B cell (primary cell): Measurements from ENCODE around the gene NELL1. TPM values are rescaled to one million over a fixed set of nuclear protein-coding genes. Genes with fewer than 3 reads are reported as not detected.

Experiments
- ATAC-seq: fragments of 200-7000 bp; cut with Tn5 transposase; one replicate; pipeline ENCODE4 v1.10.0; 2021; ENCODE audit warnings: low read depth, mild to moderate bottlenecking, moderate number of reproducible peaks, moderate library complexity
- CTCF ChIA-PET: fragments of 350-600 bp; sonication (Branson Sonifier 250); formaldehyde crosslinking; loops from one replicate; lab custom pipeline; 2021; ENCODE audit warnings: antibody characterized with exemption, inconsistent platforms; lab: Charles Lee
- POLR2A ChIA-PET: fragments of 350-600 bp; sonication (Branson Sonifier 250); formaldehyde crosslinking; loops from one replicate; lab custom pipeline; 2021; ENCODE audit warnings: antibody characterized with exemption; lab: Charles Lee
- DNase-seq: peaks from one replicate; pipeline ENCODE4 v3.0.0; 2013
- H2AFZ ChIP-seq: 2 replicates; pipeline ENCODE4 v1.6.1; 2012; ENCODE audit warnings: mild to moderate bottlenecking, low read depth, low read length; ENCODE audit not compliant: insufficient read depth, poor library complexity, severe bottlenecking
- H3K27ac ChIP-seq, 2 donors: 1 replicate in 1 of 2; 2 replicates in 1 of 2; pipeline ENCODE4 v1.5.1; 2012 to 2013; ENCODE audit warnings: low read length in 2 of 2, mild to moderate bottlenecking in 2 of 2, moderate library complexity in 1 of 2
- H3K27me3 ChIP-seq, 4 experiments: fragments of 200-600 bp in 1 of 4; sonication (generic) in 1 of 4; replicated peaks in 1 of 4; 1 replicate in 2 of 4; 2 replicates in 2 of 4; pipeline versions ENCODE4 v1.6.1 to v1.7.0; 2013 to 2016; ENCODE audit warnings: low read length in 3 of 4, mild to moderate bottlenecking in 2 of 4, mixed read lengths in 1 of 4, moderate library complexity in 1 of 4; ENCODE audit not compliant: insufficient read depth in 4 of 4, control insufficient read depth in 3 of 4; ENCODE audit errors: control extremely low read depth in 1 of 4
- H3K36me3 ChIP-seq, 2 experiments: replicated peaks in 1 of 2; 1 replicate in 1 of 2; 2 replicates in 1 of 2; pipeline versions ENCODE4 v1.6.1 to v1.7.1; 2013; ENCODE audit warnings: low read length in 1 of 2; ENCODE audit not compliant: insufficient read depth in 2 of 2, control insufficient read depth in 1 of 2; ENCODE audit errors: control extremely low read depth in 1 of 2, extremely low read depth in 1 of 2
- H3K4me1 ChIP-seq, 2 donors: fragments of 200-600 bp in 1 of 2; sonication (generic) in 1 of 2; 1 replicate in 1 of 2; 2 replicates in 1 of 2; pipeline versions ENCODE4 v1.5.1 to v1.6.1; 2013 to 2017; ENCODE audit warnings: low read length in 2 of 2; ENCODE audit not compliant: control insufficient read depth in 2 of 2, insufficient read depth in 2 of 2
- H3K4me2 ChIP-seq: replicated peaks from 2 replicates; pipeline ENCODE3; 2012; ENCODE audit warnings: mild to moderate bottlenecking, low read depth, low read length; ENCODE audit not compliant: poor library complexity, severe bottlenecking
- H3K4me3 ChIP-seq, 5 experiments: fragments of 200-600 bp in 1 of 5; sonication (generic) in 1 of 5; 1 replicate in 3 of 5; 2 replicates in 2 of 5; pipeline versions ENCODE4 v1.5.1 to v1.7.0; 2011 to 2016; ENCODE audit warnings: low read length in 4 of 5, mild to moderate bottlenecking in 4 of 5, low read depth in 2 of 5, control low read depth in 1 of 5, moderate library complexity in 1 of 5; ENCODE audit not compliant: insufficient read depth in 1 of 5; ENCODE audit errors: control extremely low read depth in 1 of 5, extremely low read depth in 1 of 5
- H3K79me2 ChIP-seq: fragments of 200-600 bp; sonication (generic); one replicate; pipeline ENCODE4 v1.6.0; 2016; ENCODE audit warnings: low read length; ENCODE audit not compliant: control insufficient read depth, insufficient read depth
- H3K9ac ChIP-seq: fragments of 200-600 bp; sonication (generic); 2 replicates; pipeline ENCODE4 v1.6.1; 2017; ENCODE audit warnings: mild to moderate bottlenecking, low read length, moderate library complexity
- H3K9me3 ChIP-seq, 3 donors: one replicate each; pipeline versions ENCODE4 v1.6.1 to v1.7.1; 2013; ENCODE audit warnings: low read length in 2 of 3; ENCODE audit not compliant: control insufficient read depth in 2 of 3, insufficient read depth in 1 of 3; ENCODE audit errors: control extremely low read depth in 1 of 3
- H4K20me1 ChIP-seq: 2 replicates; pipeline ENCODE4 v1.6.0; 2012; ENCODE audit warnings: mild to moderate bottlenecking, low read length; ENCODE audit not compliant: insufficient read depth, control insufficient read depth, poor library complexity, severe bottlenecking
- H3K27ac Mint-ChIP-seq: one replicate; pipeline ENCODE4 v1.8.0; 2021; ENCODE audit warnings: mixed read lengths
- H3K27me3 Mint-ChIP-seq: one replicate; pipeline ENCODE4 v1.8.0; 2021; ENCODE audit warnings: mixed read lengths
- H3K4me1 Mint-ChIP-seq: one replicate; pipeline ENCODE4 v1.8.0; 2021; ENCODE audit warnings: mixed read lengths
- H3K4me3 Mint-ChIP-seq: one replicate; pipeline ENCODE4 v1.8.0; 2021; ENCODE audit warnings: mixed read lengths
- H3K9me3 Mint-ChIP-seq: one replicate; pipeline ENCODE4 v1.8.0; 2022; ENCODE audit warnings: mixed read lengths; ENCODE audit not compliant: insufficient read depth
- CTCF ChIP-seq: fragments of 200-600 bp; IDR thresholded peaks from one replicate; pipeline ENCODE4 v1.8.0; 2022; ENCODE audit warnings: antibody characterized with exemption, mild to moderate bottlenecking
- EZH2 ChIP-seq: IDR thresholded peaks from 2 replicates; pipeline ENCODE4 v1.6.1; 2012; ENCODE audit warnings: borderline replicate concordance, low read depth, mild to moderate bottlenecking, moderate library complexity, low read length; ENCODE audit not compliant: insufficient read depth, poor library complexity, severe bottlenecking
- WGBS: methylation state at CpG from one replicate; pipeline ENCODE4 v1.1.5; 2013; ENCODE audit warnings: missing lambda C conversion rate; ENCODE audit not compliant: insufficient coverage; 5-methylcytosine and 5-hydroxymethylcytosine counted together
- intact Hi-C: fragments of 100-400 bp; cut with micrococcal nuclease; formaldehyde crosslinking; loops from one replicate; pipeline ENCODE4 v1.10.0; 2022
- polyA plus RNA-seq: library from polyadenylated mRNA; depleted of rRNA; stranded (reverse); fragments of >200 nt; gene quantifications from 2 replicates; pipeline ENCODE4 v1.2.3, GENCODE V29; 2012
- total RNA-seq, 2 donors: library from RNA; stranded (reverse); fragments of 120-200 nt in 1 of 2; gene quantifications; 1 replicate in 1 of 2; 2 replicates in 1 of 2; pipeline versions ENCODE4 v1.2.3 to v1.2.4, GENCODE V29; 2013 to 2022

Gene NELL1
- total and polyA plus RNA-seq, 2 donors (not counting 1 experiment from before 2014, with no cell fraction given) = not detected

GRCh38 chr11:21254055-21254454, 584.7 kb downstream of the NELL1 start:
- Histone ChIP-seq H3K4me2 (no peak overlapping the region), H3K79me2 (no peaks in the 10 kb centered on the region), H3K27me3 (no peaks in the 10 kb centered on the region), H2AFZ (no peak overlapping the region), H3K36me3 (no peaks in the 10 kb centered on the region), H4K20me1 (no peaks in the 10 kb centered on the region), H3K4me1 (no peaks in the 10 kb centered on the region), H3K9ac (no peak overlapping the region), H3K4me3 (no peak overlapping the region), H3K27ac (no peak overlapping the region), H3K9me3 (no peaks in the 10 kb centered on the region)
- POLR2A ChIA-PET = no interaction called here
- H3K9me3 Mint-ChIP-seq = peaks cover 10% of the 10 kb centered on the region
- ATAC-seq (no peak), DNase-seq (no peak)
- intact Hi-C loops = no loop called here
- CTCF ChIA-PET = no interaction called here
- no peak overlapping the region for H3K4me3 Mint-ChIP-seq
- no peaks in the 10 kb centered on the region for H3K27me3 Mint-ChIP-seq
- H3K4me1 Mint-ChIP-seq = no peaks in the 10 kb centered on the region
- TF ChIP-seq CTCF (no peak), EZH2 (no peak)
- H3K27ac Mint-ChIP-seq = no peak overlapping the region

GRCh38 chr11:21254790-21255189, 585.4 kb downstream of the NELL1 start:
- Histone ChIP-seq H3K9ac (no peak overlapping the region), H3K4me3 (no peak overlapping the region), H2AFZ (no peak overlapping the region), H3K27me3 (no peaks in the 10 kb centered on the region), H3K4me1 (no peaks in the 10 kb centered on the region), H3K27ac (no peak overlapping the region), H3K79me2 (no peaks in the 10 kb centered on the region), H4K20me1 (no peaks in the 10 kb centered on the region), H3K36me3 (no peaks in the 10 kb centered on the region), H3K4me2 (no peak overlapping the region), H3K9me3 (no peaks in the 10 kb centered on the region)
- ATAC-seq (no peak), DNase-seq (no peak)
- no peaks in the 10 kb centered on the region for H3K4me1 Mint-ChIP-seq
- intact Hi-C loops = no loop called here
- H3K9me3 Mint-ChIP-seq = peaks cover 10% of the 10 kb centered on the region
- TF ChIP-seq EZH2 = no peak
- no peak for TF ChIP-seq CTCF
- WGBS = 83% methylated on average over 2 of the region's 3 CpGs
- no peak overlapping the region for H3K27ac Mint-ChIP-seq
- no peaks in the 10 kb centered on the region for H3K27me3 Mint-ChIP-seq
- ChIA-PET POLR2A (no interaction called here), CTCF (no interaction called here)
- H3K4me3 Mint-ChIP-seq = no peak overlapping the region
